Epithelial cell of esophagus (primary cell): Measurements from ENCODE around the gene SCAPER.

Experiments
- DNase-seq: peaks from one replicate; pipeline ENCODE4 v3.0.0; 2010; ENCODE audit warnings: low read depth
- H3K4me3 ChIP-seq: 2 replicates; pipeline ENCODE4 v1.5.1; 2011; ENCODE audit warnings: mild to moderate bottlenecking, low read length, control low read depth
- TF ChIP-seq, protein P1 (sequence below): IDR thresholded peaks from 2 replicates; pipeline ENCODE4 v1.5.1; 2011; ENCODE audit warnings: low read depth, mild to moderate bottlenecking, low read length, control low read depth, inconsistent platforms; ENCODE audit not compliant: insufficient read depth; ENCODE audit errors: missing control alignments

The SCAPER gene

DNA sequence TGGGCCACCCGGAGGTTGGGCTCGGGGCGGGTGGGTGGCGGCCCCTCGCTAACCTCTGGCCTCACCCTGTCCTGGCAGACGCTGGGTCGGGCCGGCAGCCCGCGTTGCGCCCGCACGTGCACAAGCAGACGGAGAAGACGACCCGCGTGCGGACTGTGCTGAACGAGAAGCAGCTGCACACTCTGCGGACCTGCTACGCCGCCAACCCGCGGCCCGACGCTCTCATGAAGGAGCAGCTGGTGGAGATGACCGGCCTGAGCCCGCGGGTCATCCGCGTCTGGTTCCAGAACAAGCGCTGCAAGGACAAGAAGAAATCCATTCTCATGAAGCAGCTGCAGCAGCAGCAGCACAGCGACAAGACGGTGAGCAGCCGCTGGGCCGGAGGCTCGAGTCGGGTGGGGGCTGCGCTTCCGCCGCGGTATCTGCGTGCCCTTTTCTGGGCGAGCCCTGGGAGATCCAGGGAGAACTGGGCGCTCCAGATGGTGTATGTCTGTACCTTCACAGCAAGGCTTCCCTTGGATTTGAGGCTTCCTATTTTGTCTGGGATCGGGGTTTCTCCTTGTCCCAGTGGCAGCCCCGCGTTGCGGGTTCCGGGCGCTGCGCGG lies 564.8 kb downstream of the SCAPER start:
- H3K4me3 ChIP-seq, result no peak overlapping the region
- DNase-seq, result no peak
- TF ChIP-seq, protein P1, sequence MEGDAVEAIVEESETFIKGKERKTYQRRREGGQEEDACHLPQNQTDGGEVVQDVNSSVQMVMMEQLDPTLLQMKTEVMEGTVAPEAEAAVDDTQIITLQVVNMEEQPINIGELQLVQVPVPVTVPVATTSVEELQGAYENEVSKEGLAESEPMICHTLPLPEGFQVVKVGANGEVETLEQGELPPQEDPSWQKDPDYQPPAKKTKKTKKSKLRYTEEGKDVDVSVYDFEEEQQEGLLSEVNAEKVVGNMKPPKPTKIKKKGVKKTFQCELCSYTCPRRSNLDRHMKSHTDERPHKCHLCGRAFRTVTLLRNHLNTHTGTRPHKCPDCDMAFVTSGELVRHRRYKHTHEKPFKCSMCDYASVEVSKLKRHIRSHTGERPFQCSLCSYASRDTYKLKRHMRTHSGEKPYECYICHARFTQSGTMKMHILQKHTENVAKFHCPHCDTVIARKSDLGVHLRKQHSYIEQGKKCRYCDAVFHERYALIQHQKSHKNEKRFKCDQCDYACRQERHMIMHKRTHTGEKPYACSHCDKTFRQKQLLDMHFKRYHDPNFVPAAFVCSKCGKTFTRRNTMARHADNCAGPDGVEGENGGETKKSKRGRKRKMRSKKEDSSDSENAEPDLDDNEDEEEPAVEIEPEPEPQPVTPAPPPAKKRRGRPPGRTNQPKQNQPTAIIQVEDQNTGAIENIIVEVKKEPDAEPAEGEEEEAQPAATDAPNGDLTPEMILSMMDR, result no peak

DNA sequence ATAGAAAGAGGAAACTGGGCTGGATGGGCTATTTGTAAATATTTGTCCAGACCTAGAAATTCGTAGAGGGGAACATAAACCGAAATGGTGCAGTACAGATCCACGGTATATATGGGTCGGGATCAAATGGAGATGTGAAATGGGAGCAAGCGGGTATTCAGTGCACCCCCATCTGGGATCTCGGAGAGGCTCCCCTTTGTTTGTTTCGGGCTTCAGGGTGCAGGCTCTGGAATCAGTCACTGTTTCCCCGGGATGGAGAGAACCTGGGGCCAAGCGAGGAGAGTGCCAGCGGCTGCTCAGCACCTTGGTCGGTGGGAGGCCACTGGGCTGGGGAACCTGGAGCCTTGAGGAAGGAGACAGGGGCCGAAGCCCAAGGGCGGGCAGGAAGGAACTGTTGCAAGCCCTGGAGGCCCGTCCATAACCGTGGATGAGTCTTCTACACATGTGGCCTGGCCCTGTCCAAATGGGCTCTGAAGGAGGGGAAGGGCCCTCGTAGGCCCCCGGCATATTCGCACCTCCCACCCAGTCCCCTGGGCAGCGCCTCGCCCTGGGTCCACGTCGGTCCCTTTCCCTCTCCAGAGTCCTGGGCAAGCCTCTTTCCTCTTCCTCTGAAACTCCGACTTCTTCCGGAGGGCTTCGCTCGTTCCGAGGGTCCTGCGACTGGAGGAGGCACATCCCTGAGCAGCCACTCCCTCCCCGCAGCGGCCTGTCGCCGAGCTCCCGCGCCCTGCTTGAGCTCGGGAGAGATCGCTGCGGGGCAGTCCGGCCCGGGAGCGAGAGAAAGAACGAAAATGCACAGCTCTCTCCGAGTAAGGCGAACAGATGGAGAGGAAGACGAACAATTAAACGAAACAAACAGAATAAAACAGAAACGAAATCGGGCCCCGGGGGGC lies 565.6 kb downstream of the SCAPER start:
- DNase-seq, result no peak
- H3K4me3 ChIP-seq, result no peak overlapping the region
- TF ChIP-seq, protein P1, result no peak

DNA sequence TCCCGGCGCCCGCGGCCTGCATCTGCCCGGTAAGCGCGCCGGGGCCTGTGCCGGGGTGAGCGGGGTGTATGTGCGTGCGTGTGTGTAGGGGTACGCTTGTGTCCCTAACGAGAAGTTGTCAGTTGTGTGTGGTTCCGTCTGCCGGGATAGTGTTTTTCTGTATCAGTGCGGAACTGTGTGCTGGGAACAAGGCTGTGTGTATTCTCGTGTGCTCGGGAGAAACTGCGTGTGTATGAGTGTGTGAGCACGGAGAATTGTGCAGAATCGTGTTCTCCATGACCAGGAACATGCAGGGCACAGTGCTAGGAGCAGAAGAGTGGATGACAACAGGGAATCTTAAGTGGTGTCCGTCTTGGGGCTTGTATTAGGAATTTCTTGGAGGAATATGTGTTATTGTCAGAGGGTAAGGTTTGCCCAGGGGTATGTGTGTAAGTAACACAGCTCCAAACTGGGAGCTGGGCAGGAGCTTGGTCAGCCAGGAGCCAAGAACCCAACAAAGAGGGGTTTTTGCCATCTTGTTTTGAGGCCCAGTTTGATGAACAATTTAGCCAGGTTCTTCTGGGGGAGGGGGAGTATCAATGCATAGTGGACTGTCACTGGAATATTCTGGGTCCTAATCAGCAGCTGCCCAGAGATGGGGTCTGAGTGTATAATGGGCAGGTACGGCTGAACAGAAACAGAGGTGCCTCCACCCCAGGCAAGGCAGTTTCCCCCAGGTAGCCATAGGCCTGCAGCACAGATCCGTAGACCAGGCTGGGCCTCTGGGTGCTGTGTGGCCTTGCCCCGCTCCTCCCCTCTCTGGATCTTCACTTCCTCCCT lies 566.4 kb downstream of the SCAPER start:
- TF ChIP-seq, protein P1, result no peak
- no peak for DNase-seq
- H3K4me3 ChIP-seq, result no peak overlapping the region

DNA sequence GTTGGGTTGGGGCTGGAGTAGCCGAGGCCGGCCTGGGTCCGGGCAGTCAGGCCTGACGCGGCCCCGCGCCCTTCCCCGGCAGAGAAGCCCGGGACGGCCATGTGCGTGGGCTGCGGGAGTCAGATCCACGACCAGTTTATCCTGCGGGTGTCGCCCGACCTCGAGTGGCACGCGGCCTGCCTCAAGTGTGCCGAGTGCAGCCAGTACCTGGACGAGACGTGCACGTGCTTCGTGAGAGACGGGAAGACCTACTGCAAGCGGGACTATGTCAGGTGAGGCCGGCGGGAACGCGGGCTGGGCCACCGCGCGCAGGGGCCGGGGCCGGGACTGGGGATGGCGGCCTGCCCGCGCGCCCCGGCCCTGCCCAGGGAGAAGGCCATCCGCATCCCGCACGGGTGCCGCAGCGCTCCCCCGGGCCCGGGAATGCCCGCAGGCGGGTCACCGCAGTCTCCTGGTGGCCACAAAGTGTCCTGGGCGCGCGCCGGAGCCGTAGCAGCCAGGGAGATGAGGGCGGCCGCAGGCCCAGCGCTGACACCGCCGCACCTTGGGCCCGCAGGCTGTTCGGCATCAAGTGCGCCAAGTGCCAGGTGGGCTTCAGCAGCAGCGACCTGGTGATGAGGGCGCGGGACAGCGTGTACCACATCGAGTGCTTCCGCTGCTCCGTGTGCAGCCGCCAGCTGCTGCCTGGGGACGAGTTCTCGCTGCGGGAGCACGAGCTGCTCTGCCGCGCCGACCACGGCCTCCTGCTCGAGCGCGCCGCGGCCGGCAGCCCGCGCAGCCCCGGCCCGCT lies 567.2 kb downstream of the SCAPER start:
- H3K4me3 ChIP-seq, result no peak overlapping the region
- no peak for DNase-seq
- TF ChIP-seq, protein P1, result no peak

DNA sequence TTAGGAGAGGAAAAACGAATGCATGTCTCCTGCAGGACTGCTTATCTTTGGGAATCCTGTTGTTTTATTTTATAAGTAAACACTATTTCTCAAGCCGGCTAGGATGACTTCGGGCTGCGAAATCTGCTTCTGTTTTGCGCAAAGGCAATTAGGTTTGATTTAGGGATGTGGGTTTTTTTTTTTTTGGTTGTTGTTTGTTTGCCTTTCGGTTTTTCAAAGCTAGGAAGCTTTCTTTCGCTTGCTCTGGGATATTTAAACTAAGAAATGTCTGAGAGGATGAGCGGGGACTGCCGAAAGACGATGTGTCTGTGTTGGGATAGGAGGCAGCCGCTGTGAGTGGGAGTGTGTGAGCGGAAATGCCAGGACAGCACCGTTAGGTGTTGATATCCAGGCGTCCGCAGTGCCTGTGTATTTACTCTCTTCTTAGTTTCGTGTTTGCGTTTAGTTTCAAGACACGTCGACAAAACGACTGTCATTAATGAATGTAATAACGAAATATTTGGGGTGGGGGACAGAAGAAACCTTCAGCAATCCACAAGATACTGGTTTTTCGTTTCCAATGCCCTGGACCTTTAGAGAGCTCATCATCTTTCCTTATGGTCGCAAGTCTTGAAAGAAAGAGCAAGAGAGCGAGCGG lies 568.0 kb downstream of the SCAPER start:
- TF ChIP-seq, protein P1, result no peak
- no peak overlapping the region for H3K4me3 ChIP-seq
- DNase-seq, result peak; percentile 51
